NCI-H1930 (cell line): ENCODE results near the gene ITGA6.

Source experiments
- DNase-seq, 2 experiments: peaks; one replicate each; lab custom pipeline; 2025; lab: John Stamatoyannopoulos, UW

Gene ITGA6

DNA sequence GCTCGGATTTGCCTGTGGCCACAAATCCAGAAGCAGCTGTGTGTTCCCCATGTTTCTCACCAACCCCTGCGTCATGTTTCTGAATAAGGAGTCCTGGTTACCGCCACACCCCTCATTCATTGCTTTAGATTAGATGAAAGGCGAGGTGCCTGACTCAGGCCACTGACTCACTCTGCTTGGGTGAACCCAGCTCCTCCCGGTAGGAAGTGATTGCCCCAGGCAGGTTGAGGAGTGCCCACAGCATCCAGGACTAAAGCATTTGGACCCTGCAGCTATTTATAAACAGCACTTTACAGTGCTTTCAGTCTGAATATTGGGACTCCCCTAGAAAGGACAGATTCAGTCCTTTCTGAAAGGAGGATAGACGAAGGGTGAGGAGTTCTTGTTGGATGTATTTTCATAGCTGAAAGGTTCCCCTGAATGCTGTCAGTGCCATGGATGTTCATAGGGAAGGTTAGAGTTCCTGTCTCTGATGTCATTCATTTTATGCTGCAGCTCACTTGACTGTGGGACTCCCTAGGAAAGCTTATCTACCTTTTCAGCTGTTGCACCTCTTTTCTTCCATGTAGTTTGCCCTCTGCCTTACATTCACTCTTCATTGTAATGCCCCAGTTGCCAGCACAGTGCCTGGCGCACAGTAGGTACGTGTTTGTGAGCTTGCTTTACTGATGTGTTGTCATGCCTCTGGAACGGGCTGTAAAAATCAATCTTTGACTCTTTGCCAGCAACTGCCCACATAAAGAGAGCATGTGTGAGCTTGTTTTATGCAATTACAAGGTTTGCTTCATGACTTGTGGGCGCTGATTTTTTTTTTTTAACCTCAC, 14.9 kb downstream of the ITGA6 start:
- no peak for DNase-seq

DNA sequence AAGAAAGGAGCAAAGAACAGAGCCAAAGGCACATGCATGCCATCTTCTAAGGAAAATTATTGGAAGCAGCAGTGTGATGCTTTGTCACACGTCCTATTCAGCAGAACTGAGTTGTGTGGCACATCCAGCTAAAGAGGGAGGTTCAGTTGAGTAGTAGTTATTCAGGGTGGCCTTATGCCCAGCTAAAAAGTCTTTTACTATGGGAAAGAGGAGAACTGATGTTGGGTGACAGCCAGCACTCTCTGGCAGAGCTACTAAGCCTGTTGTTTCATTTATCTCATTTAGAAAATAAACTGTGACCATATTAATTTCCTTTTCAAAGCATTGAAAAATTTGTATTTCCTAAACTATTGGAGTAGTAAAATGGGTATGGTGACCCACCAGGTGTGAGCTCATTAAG, 18.5 kb downstream of the ITGA6 start:
- DNase-seq: no peak

DNA sequence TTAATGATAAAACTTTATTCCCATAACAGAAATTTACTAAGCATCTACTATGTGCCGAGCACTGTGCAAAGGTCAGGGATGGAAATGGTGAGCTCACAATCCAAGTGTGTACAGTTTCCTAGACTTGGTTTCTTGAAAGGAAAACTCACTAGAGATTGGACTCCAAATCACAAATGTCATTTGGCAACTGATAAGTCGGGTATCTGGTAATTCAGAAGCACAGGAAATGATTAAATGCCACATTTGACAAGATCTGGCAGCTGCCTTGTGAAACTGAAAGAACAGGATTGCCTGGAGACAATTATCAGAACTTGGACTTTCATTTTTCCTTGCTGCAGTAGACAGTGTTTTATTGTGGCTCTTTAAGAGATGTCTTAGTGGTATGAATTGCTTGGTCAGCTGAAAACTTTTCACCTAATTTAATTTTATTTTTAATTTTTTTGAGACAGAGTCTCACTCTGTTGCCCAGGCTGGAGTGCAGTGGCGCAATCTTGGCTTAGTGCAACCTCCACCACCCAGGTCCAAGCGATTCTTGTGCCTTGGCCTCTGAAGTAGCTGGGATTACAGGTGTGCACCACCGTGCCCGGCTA, 19.2 kb downstream of the ITGA6 start:
- DNase-seq: no peak

DNA sequence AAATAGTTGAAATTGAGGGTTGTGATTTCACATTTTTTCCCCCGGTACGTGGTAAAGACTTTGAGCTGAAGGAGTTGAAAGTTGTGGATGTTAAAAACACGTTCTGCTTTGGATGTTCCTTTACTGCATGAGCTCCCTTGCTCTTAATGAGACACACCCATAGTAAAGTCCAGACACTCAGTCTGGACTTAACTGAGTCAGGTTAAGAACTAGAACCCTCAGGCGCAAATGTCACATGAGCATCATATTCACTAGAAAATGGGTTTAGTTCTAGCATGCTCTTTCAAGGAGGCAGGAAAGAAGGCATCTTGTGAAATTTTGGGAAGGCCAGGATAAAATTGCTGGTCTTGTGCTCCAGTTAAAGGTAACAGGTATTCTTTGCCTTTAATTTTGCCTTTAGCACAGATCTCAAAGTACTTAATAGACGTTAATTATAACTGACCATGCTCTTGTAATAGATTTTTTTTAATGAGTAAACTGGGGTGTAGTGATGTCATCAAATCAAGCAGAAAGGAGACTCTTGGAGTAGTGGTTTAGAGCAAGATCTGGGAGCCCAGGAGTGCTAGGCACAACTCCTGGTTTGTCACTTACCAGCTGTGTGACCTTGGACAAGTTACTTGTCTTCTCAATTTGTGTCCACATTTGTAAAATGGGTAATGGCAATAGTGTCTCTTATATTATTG, 20.6 kb downstream of the ITGA6 start:
- DNase-seq: no peak

DNA sequence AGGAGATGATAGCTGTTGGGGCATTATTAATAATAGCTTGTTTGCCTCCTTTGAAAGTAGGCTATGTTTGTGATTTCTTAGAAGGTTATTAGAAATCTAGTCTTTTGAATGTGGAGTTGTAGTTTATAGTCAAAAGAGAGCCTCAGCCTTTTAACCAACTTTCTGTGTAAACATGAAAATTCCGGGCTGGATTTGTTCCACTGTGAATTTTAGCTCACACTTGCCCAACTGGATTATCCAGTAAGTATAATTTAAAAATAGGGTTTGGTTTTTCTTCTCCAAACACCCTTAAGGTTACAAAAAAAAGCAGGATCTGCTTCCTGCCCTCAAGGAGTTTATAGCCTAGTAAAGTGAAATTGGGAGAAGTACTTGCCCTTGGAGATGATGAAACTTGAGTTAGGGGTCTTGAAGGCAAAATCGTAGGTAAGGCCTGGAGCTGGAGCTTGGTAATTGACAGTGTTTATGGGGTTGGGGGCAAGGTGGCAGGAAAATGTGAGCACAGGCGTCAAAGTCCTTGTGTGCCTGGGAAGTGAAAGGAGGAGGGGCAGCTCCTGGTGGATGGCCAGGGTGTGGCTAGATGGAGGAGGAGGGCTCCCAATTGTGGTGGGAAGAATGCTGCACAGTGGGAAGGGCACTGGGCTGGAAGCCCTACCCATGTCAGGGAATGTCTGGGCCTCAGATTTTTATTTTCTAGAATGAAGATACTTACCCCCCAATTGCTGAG, 21.3 kb downstream of the ITGA6 start:
- no peak for DNase-seq

DNA sequence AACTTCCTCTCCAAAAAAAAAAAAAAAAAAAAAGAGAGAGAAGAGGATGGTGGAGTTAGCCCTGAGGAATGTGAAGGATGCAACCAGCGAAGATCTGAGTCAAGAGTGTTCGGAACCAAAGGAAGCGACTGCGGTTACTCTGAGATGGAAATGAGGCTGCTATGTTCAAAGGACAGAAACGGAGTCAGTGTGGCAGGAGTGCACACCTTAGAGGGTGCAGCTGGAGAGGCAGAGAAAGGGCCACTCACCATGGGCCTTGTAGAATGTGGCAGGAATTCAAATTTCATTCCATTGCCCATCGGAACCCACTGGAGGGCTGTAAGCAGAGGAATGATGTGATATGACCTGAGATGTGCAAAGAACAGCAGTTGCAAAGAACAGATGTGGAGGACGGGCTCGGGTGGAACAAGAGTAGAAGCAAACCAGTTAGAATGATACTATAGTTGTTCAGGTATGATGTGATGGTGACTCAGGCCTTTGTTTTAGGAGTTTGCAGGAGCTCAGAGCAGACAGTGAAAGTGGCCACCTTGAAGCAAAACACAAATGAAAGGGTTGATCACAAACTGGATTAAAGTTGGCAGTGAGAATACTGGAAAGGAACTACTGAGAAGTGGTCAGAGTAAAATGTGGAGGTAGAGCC, 22.6 kb downstream of the ITGA6 start:
- no peak for DNase-seq

DNA sequence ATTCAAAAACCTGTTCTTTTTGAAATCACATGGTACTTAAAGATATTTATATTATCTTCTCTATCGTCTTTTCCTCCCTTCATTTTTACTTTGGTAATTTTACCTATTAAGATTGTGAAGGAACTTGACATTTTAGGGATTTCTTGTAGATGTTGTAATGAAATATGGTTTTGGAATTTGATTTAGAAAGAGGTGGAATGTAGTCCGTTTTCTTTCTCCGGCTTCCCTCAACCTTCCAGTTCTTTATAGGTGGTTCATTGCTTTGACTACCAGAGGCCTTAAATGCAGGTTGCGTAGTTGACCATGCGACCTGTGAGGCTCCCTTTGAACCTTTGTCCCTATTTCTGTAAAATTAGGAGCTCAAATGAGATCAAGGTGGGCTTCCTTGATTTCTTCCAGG, 24.5 kb downstream of the ITGA6 start:
- DNase-seq: no peak

DNA sequence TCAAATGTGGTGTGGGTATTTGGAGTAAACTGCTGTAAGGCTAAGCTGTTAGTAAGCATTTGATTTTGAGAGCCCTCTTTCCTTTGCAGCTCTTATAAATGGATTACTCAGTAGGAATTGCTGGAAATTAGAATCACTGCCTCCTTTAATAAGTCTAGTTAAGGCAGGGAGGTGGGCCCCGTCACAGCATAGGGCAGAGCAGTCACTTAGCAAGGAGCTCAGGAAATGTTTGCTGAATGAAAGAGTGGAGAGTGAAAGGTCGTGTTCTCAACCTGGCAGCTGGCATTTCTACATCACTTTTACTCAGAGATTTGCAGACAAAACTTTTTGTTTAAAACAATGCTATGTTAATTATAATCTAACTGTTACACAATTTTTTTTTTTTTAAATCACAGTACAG, 25.5 kb downstream of the ITGA6 start:
- no peak for DNase-seq

DNA sequence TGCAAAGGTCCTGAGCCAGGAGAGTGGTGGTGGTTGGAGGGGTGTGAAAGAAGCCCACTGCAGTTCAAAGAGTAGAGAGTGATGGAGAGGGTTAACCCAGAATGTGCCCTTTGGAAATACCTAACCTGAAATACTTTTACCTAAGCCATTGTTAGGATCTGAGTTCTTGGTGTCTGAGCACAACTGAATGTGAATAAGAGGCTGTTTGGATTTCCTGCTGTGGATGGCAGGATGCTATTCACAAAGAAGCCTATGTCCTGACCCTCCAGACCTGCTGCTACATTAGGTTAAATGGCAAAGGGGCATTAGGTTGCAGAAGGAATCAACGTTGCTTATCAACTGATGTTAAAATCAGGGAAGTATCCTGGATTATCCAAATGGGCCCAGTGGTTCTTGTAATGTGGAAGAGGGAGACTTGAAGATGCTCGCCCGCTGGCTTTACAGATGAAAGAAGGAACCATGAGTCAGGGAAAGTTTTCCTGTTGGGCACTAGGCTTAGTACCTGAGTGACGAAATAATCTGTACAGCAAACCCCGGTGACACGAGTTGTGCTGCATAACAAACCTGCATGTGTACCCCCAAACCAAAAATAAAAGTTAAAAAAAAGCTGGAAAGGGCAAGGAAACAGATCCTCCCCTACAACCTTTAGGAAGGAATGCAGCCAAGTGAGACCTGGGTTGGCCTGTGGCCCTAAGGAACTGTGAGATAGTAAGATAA, 27.2 kb downstream of the ITGA6 start:
- DNase-seq: no peak

DNA sequence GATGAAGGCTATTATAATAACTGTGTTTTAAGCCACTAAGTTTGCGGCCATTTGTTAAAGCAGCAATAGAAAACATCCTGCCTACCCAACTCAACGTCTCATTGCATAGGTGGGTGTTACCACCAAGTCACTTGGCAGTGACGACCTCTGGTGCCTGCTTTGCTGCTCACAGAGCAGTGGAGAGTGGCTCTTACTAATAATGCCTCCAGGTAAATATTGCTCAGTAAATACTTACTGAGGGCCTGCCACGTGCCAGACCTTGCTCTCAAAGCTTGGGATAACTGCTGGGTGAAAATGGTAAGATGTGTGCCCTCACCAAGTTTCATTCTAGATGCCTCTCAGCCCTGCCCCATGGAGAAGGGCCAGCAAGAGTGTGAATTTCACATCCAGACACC, 27.7 kb downstream of the ITGA6 start:
- no peak for DNase-seq

DNA sequence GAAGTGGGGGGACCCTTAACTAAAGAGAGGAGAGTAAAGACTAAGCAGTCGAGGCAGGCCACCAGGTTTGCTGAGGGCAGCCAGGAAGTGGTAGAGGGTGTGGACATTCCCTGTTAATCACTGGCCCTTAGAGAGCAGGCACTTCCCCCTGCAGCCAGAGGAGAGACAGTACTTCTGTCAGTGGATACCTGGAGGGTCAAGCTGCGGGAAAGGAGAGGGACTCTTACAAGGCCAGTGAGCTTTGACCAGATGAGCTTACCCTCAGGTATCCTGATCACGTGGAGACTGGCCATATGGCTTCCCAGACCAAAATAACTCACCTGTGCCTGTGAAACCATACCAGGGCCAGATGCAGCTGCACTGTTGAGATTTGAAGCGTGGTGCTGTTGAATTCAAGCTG, 28.6 kb downstream of the ITGA6 start:
- no peak for DNase-seq

DNA sequence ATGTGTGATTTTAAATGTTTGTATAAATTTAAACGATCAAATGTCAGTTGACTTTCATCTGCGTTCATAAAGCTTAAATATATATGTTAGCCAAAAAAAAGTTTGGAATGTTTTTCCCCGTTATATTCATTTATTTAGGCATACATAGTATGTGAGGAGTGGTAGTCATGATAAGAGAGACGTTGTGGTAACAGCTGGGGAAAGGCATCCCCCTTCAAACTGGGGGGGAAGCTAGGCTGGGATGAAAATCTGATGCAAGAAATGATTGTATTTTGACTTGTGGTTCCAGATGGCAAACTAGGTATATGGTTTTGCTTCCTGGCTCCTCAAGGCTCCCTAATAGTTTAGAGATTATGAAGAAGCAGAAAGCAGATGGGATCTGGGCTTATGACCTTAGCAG, 30.1 kb downstream of the ITGA6 start:
- no peak for DNase-seq

DNA sequence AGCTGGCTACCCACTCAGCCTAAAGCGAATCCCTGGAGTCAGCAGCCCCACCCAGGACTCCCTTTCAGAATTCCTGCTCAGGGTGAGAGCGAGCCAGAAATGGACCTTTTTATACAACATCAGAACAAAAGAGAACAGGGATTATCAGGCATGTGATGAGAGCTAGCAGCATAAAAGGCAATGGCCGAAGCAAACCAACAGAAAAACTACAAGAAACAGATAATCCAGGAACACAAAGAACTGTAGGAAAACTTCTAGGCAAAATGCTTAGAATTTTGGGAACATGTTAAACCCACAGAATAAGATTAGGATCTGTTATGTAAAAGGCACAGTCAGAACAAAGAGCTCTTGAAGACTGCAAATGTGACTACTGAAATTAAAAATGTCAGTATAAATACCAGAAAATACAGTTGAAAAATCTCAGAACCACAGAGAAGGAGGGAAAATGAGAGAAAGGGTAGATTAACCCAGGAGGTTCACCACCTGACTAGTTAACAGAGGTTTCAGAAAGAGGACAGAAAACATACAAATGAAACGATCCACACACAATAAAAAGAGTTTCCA, 31.3 kb downstream of the ITGA6 start:
- no peak for DNase-seq

DNA sequence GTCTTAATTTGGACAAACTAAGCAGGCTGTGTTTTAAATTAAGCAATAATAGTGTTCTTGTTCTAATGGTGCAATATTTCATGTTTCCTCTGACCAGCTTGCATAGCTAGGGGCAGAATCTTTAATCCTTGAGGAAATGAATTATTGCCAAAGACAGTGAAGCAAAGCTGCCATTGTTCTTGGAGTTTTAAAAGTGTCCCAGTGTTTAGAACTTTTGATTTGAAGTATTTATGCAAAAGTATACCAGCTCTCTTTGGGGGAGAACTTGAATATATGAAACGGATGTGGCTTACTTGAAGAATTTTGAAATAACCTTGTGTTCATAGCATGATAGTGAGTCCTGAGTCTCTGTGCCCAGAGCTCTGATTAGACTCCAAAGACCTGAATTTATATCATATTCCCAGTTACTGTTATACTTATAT, 33.4 kb downstream of the ITGA6 start:
- DNase-seq: no peak

DNA sequence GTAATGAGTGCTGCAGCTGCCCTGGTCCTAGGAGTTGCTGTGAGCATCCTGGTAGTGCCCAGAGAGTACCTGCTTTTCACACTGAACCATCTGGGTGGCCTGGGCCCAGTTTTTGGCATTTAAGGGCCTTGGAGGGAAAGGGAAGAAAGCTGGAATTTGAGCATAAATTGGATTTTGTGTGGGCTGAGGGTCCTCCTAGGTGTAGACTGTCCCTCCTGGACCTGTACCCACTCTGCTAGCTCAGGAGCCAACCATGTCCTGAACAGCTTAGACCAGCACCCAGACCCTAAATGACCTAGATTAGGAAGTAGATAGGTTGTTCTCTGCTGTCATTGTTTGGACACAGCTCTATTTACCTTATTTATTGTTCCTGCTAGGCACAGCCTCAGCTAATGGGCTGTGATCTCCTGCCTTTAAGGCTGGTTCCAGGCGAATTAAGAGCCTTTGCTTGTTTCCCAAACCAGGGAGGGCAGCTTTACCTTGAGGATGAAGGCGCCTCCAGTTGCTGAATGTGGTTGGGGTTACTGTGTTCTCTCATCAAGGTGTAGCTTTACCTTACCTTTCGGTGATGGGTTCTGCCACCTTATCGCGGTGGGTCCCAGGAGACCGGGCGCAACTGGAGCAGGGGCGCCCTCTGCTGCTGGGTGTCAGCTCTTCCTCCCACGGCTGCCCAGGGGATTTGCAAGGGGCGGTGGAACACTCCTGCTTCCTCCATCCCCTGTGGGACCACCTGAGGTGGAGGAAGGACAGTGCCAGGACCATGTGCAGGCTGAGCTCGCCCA, 34.4 kb downstream of the ITGA6 start:
- DNase-seq: peak in 1 of 2 experiments; percentile 13

DNA sequence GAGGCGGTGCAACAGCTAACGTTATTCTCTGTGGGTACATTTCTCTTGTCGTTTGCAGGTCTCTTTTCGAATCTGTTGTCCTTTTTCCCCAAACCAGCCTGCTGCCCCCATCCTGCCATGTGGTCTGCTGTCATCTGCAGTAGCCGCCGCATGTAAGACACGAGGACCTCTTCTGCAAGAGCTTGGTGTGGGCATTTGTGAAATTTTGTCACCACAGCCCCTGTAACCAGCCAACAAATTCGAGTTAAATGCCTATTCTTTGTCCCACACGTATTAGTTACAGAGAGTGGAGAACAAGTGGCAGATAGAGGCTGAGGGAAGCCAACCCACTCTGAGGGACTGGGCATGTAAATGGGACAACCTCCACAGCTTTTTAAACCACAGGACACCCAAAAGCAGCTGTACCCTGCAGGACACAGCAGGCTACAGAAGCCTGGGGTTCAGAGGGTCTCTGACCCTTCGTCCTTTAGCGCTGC, 35.0 kb downstream of the ITGA6 start:
- DNase-seq: no peak

DNA sequence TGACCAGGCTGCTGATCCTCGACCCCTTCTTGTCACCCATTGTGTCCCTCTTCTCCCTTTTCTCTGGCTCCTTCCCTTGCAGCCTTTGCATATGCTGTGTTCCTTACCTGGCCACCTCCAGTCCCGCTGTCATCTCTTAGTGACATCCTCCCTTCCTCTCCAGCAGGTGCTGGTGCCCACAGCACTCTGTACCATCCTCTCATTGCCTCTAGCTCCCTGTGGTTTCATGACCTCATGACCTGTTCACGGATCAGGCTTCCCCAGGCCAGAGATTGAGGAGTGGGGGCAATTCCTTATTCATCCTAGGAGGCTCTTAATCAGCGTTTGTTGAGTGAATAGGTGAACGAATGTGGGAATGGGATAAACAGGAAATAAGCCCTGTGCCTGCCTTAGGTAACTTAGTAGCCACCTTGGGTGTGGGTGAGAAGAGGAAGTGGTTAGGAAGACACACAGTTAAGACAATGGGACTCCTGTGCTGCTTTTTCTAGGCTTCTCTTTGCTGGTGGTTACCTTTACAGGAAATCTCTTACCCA, 35.5 kb downstream of the ITGA6 start:
- DNase-seq: no peak

DNA sequence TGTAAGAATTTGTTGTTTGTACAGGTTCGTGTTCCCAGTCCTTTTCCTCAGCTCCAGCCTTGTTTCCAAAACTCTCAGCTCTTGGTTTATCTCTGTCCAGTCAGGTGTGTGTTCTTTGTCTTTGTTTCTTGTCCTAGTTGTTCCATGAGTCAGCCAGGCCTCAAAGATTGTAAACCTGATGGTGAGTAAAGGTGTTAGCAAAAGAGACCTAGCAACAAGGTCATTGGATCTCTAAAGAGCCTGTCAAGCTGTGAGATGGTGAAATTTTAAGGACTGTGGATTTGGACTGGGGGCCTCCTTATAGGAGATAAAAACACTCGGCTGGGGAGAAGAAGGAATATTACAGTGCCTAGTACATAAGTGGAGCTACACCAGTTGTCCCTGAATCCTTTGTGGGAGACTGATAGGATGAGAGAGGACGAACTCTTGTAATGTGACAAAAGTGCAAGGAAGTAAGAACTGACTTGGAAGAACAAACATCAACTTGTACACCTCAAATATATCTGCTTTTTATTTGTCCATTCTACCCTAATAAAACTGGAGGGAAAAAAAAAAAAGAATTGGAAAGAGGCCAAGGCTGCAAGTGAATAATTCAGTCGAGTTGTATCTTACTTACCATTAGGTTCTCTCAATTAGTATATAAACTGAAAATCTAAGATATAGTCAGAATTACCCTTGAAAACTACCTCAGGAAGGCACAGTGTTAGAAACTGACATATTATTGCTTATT, 37.2 kb downstream of the ITGA6 start:
- no peak for DNase-seq
